ENCODE measurements around the gene OR5I1. TPM values are rescaled to one million over a fixed set of nuclear protein-coding genes. Genes with fewer than 3 reads are reported as not detected.
"Not testable (repeated sequence)": the region's sequence is repeated elsewhere in the genome, so short reads cannot be mapped to it uniquely, and the experiment has no call there.

OR5I1 gene
- total RNA-seq, result not detected in 2 replicates

GRCh38 chr11:55936300-55936699 lies at the start of gene OR5I1:
Gene OR5I1, minus strand, starts transcription at chr11:55936400. Its CDS starts 0 bp downstream, at chr11:55936400.
- intact Hi-C loops (cut with micrococcal nuclease), result no loop called here

- intact Hi-C loops (cut with micrococcal nuclease), result no loop called here
These were observed 34.7 kb upstream of the OR5I1 start for GRCh38 chr11:55970935-55971334.

GRCh38 chr11:55969845-55970244 lies 33.6 kb upstream of the OR5I1 start, which contains the start of gene OR10AG1:
Gene OR10AG1, minus strand, starts transcription at chr11:55969945. Its CDS starts 38 bp downstream, at chr11:55969907.
- intact Hi-C loops (cut with micrococcal nuclease), result no loop called here

GRCh38 chr11:55967914-55968313 lies 31.7 kb upstream of the OR5I1 start:
- intact Hi-C loops (cut with micrococcal nuclease), result no loop called here

GRCh38 chr11:55966391-55966790 lies 30.2 kb upstream of the OR5I1 start:
- intact Hi-C loops (cut with micrococcal nuclease), result no loop called here

- intact Hi-C loops (cut with micrococcal nuclease), result no loop called here
These were observed 20.3 kb upstream of the OR5I1 start for GRCh38 chr11:55956521-55956920.

GRCh38 chr11:55949330-55949729 lies 13.1 kb upstream of the OR5I1 start:
- intact Hi-C loops (cut with micrococcal nuclease), result no loop called here

GRCh38 chr11:55942785-55943392 lies 6.7 kb upstream of the OR5I1 start:
- intact Hi-C loops (cut with micrococcal nuclease), result no loop called here

GRCh38 chr11:55920537-55920936 lies 15.7 kb downstream of the OR5I1 start:
- intact Hi-C loops (cut with micrococcal nuclease), result no loop called here

- intact Hi-C loops (cut with micrococcal nuclease), result no loop called here
These were observed 21.7 kb downstream of the OR5I1 start, which contains the start of gene OR5W2 for GRCh38 chr11:55914482-55914881. Gene OR5W2, minus strand, starts transcription at chr11:55914582. Its CDS starts 0 bp downstream, at chr11:55914582.

- intact Hi-C loops (cut with micrococcal nuclease), result no loop called here
These were observed 33.9 kb downstream of the OR5I1 start for GRCh38 chr11:55902308-55902707.

GRCh38 chr11:55895216-55895615 lies 41.0 kb downstream of the OR5I1 start:
- intact Hi-C loops (cut with micrococcal nuclease), result no loop called here

- intact Hi-C loops (cut with micrococcal nuclease), result not testable (repeated sequence)
These were observed 50.7 kb downstream of the OR5I1 start for GRCh38 chr11:55885481-55885880.

Other genes with a start within 250 kb of the OR5I1 start
- not detected in 2 replicates for gene OR5D13, start 163.0 kb downstream of the OR5I1 start, total RNA-seq
- gene OR5D14, start 140.8 kb downstream of the OR5I1 start, total RNA-seq, result not detected in 2 replicates
- gene OR5L1, start 125.0 kb downstream of the OR5I1 start, total RNA-seq, result not detected in 2 replicates
- not detected in 2 replicates for gene OR5D18, start 116.8 kb downstream of the OR5I1 start, total RNA-seq
- not detected in 2 replicates for gene OR5L2, start 109.2 kb downstream of the OR5I1 start, total RNA-seq
- not detected in 2 replicates for gene OR5D16, start 97.6 kb downstream of the OR5I1 start, total RNA-seq
- gene TRIM51, start 53.1 kb downstream of the OR5I1 start, total RNA-seq, result not detected in 2 replicates
- gene OR5W2, start 21.8 kb downstream of the OR5I1 start, total RNA-seq, result not detected in 2 replicates
- gene OR10AG1, start 33.5 kb upstream of the OR5I1 start, total RNA-seq, result not detected in 2 replicates
- not detected in 2 replicates for gene OR5F1, start 58.2 kb upstream of the OR5I1 start, total RNA-seq
- gene OR5AS1, start 91.3 kb upstream of the OR5I1 start, total RNA-seq, result not detected in 2 replicates
- not detected in 2 replicates for gene OR8I2, start 156.9 kb upstream of the OR5I1 start, total RNA-seq
- not detected in 2 replicates for gene OR8H2, start 167.3 kb upstream of the OR5I1 start, total RNA-seq
- gene OR8H3, start 186.0 kb upstream of the OR5I1 start, total RNA-seq, result not detected in 2 replicates
- not detected in 2 replicates for gene OR8J3, start 203.8 kb upstream of the OR5I1 start, total RNA-seq
- not detected in 2 replicates for gene OR8K5, start 223.9 kb upstream of the OR5I1 start, total RNA-seq
- not detected in 2 replicates for gene OR5J2, start 240.2 kb upstream of the OR5I1 start, total RNA-seq

Data from T-helper 1 cell treated with Interleukin-12 subunit alpha and Interleukin-12 subunit beta and Interleukin-4 antibody, amounts not matched to agents 30 ng/mL and 1 ng/mL, for 36 hours (primary cell).